ENCODE results near the gene CNOT6L. TPM values are rescaled to one million over a fixed set of nuclear protein-coding genes. Genes with fewer than 3 reads are reported as not detected.

The CNOT6L gene
- total and polyA plus RNA-seq, 4 donors: 4.4 to 17.7 (median 10.5) TPM

- no peak for TF ChIP-seq ATF3 (IDR thresholded peaks at IDR 0.05)
- TF ChIP-seq SP1 (IDR thresholded peaks at IDR 0.05): no peak
Measured at GRCh38 chr4:77826275-77826674, 7.1 kb upstream of the CNOT6L start (continued).

GRCh38 chr4:77821775-77822174, 2.6 kb upstream of the CNOT6L start:
- no peaks in the 10 kb centered on the region for H3K36me3 ChIP-seq (ENCODE audit: control insufficient read depth in 4 of 4, insufficient read depth in 3 of 4, low read depth in 1 of 4, low read length in 3 of 4)
- TF ChIP-seq FOXA1 (IDR thresholded peaks at IDR 0.05): no peak
- TF ChIP-seq EGR1 (IDR thresholded peaks at IDR 0.05; ENCODE audit: low read depth in 2 of 2): no peak
- no peak for TF ChIP-seq REST (IDR thresholded peaks at IDR 0.05)
- no peak for TF ChIP-seq NR2F2 (IDR thresholded peaks at IDR 0.05)
- no peak for TF ChIP-seq MAX (IDR thresholded peaks at IDR 0.05)
- TF ChIP-seq ZBTB33 (IDR thresholded peaks at IDR 0.05): no peak
- TF ChIP-seq RAD21 (IDR thresholded peaks at IDR 0.05): no peak
- no peak for TF ChIP-seq HNF4G (IDR thresholded peaks at IDR 0.05)
- TF ChIP-seq GABPA (IDR thresholded peaks at IDR 0.05 in 1 of 2, conservative IDR thresholded peaks at IDR 0.05 in 1 of 2): no peak
- no peak for TF ChIP-seq TAF1 (conservative IDR thresholded peaks at IDR 0.05)
- TF ChIP-seq YY1 (IDR thresholded peaks at IDR 0.05): no peak
- TF ChIP-seq FOXA2 (IDR thresholded peaks at IDR 0.05): no peak
- no peak overlapping the region for H3K4me3 ChIP-seq (ENCODE audit: low read depth in 1 of 3, low read length in 3 of 3)
- no peaks in the 10 kb centered on the region for H3K27me3 ChIP-seq (ENCODE audit: control insufficient read depth in 4 of 4, insufficient read depth in 4 of 4, low read length in 3 of 4)
- no peaks in the 10 kb centered on the region for H3K9me3 ChIP-seq (ENCODE audit: control insufficient read depth in 4 of 4, low read length in 3 of 4)
- WGBS: 71% methylated on average over 1 of the region's 1 CpG
- H3K9ac ChIP-seq (ENCODE audit: low read depth in 1 of 2, low read length in 2 of 2): peak overlapping the region in 1 of 2 donors; percentile 26
- H3K27ac ChIP-seq (ENCODE audit: low read depth in 1 of 2, low read length in 2 of 2): peak overlapping the region in 1 of 2 donors; percentile 38
- no peak for DNase-seq (ENCODE audit: low spot score)
- peaks cover 0 to 21% (median 15%) of the 10 kb centered on the region in 4 donors for H3K4me1 ChIP-seq (ENCODE audit: control insufficient read depth in 4 of 4, insufficient read depth in 4 of 4, low read length in 3 of 4)

- Histone ChIP-seq H3K9ac (ENCODE audit: low read depth in 1 of 2, low read length in 2 of 2) (peak overlapping the region; percentile 98 to 99), H3K4me3 (ENCODE audit: low read depth in 1 of 3, low read length in 3 of 3) (peak overlapping the region; percentile 86 to 98 (median 94)), H3K36me3 (ENCODE audit: control insufficient read depth in 4 of 4, insufficient read depth in 3 of 4, low read depth in 1 of 4, low read length in 3 of 4) (no peaks in the 10 kb centered on the region), H3K4me1 (ENCODE audit: control insufficient read depth in 4 of 4, insufficient read depth in 4 of 4, low read length in 3 of 4) (peaks cover 0 to 28% (median 17%) of the 10 kb centered on the region in 4 donors), H3K27ac (ENCODE audit: low read depth in 1 of 2, low read length in 2 of 2) (peak overlapping the region; percentile 99 to 100), H3K27me3 (ENCODE audit: control insufficient read depth in 4 of 4, insufficient read depth in 4 of 4, low read length in 3 of 4) (no peaks in the 10 kb centered on the region), H3K9me3 (ENCODE audit: control insufficient read depth in 4 of 4, low read length in 3 of 4) (no peaks in the 10 kb centered on the region)
- peak; percentile 39 for DNase-seq (ENCODE audit: low spot score)
- WGBS: 3% methylated on average over 14 of the region's 14 CpGs
- TF ChIP-seq RAD21 (IDR thresholded peaks at IDR 0.05) (peak in 1 of 2 donors; percentile 24), TAF1 (conservative IDR thresholded peaks at IDR 0.05) (no peak), CTCF (IDR thresholded peaks at IDR 0.05; ENCODE audit: low read depth, low read length, missing input control) (peak; percentile 9), ATF3 (IDR thresholded peaks at IDR 0.05) (peak; percentile 11), NR2F2 (IDR thresholded peaks at IDR 0.05) (no peak), FOXA1 (IDR thresholded peaks at IDR 0.05) (no peak), FOXA2 (IDR thresholded peaks at IDR 0.05) (no peak), GABPA (IDR thresholded peaks at IDR 0.05 in 1 of 2, conservative IDR thresholded peaks at IDR 0.05 in 1 of 2) (no peak), SP1 (IDR thresholded peaks at IDR 0.05) (peak; percentile 45), YY1 (IDR thresholded peaks at IDR 0.05) (no peak), RXRA (IDR thresholded peaks at IDR 0.05) (peak in 1 of 2 donors; percentile 2), ZBTB33 (IDR thresholded peaks at IDR 0.05) (no peak), HNF4G (IDR thresholded peaks at IDR 0.05) (peak; percentile 20), HNF4A (conservative IDR thresholded peaks at IDR 0.05) (peak; percentile 52 to 61)
Measured at GRCh38 chr4:77820649-77821561, 1.7 kb upstream of the CNOT6L start.

Measured in liver (tissue), 9 donors.